ENCODE data around the gene FADS2.

GRCh38 chr11:61792310-61793082, 35.6 kb upstream of the FADS2 start, which contains the start of the genes FEN1 and TMEM258:
- TF ChIP-seq FOXM1 (IDR thresholded peaks at IDR 0.05; ENCODE audit: borderline replicate concordance) (no peak), FOXK2 (IDR thresholded peaks at IDR 0.05) (no peak), ELF4 (IDR thresholded peaks at IDR 0.05) (peak; percentile 91), SP1 (IDR thresholded peaks at IDR 0.05) (no peak), BHLHE40 (IDR thresholded peaks at IDR 0.05; ENCODE audit: borderline replicate concordance) (no peak), HDGF (IDR thresholded peaks at IDR 0.05; ENCODE audit: borderline replicate concordance) (no peak), ARNT (IDR thresholded peaks at IDR 0.05) (no peak)

All from HEK293T (cell line).